GDM1 (cell line): ENCODE results near the gene KCNH1.

Experiments
- DNase-seq: peaks from one replicate; lab custom pipeline; 2025; lab: John Stamatoyannopoulos, UW

The KCNH1 gene

GRCh38 chr1:210711825-210712612 lies 421.9 kb downstream of the KCNH1 start:
- DNase-seq = no peak

- DNase-seq = no peak
Observed at GRCh38 chr1:210709701-210710100, 424.2 kb downstream of the KCNH1 start.

GRCh38 chr1:210707300-210708240 lies 426.4 kb downstream of the KCNH1 start:
- DNase-seq = no peak

- no peak for DNase-seq
Observed at GRCh38 chr1:210706246-210706645, 427.7 kb downstream of the KCNH1 start.

GRCh38 chr1:210705086-210705485 lies 428.9 kb downstream of the KCNH1 start:
- no peak for DNase-seq

GRCh38 chr1:210703593-210703992 lies 430.4 kb downstream of the KCNH1 start:
- no peak for DNase-seq

- DNase-seq = no peak
Observed at GRCh38 chr1:210702506-210702905, 431.4 kb downstream of the KCNH1 start.

- no peak for DNase-seq
Observed at GRCh38 chr1:210700511-210700910, 433.4 kb downstream of the KCNH1 start.

- DNase-seq = no peak
Observed at GRCh38 chr1:210700083-210700482, 433.9 kb downstream of the KCNH1 start.

- DNase-seq = no peak
Observed at GRCh38 chr1:210698661-210699060, 435.3 kb downstream of the KCNH1 start.

- DNase-seq = no peak
Observed at GRCh38 chr1:210697185-210697584, 436.8 kb downstream of the KCNH1 start.

GRCh38 chr1:210696709-210697108 lies 437.2 kb downstream of the KCNH1 start:
- no peak for DNase-seq

- DNase-seq = no peak
Observed at GRCh38 chr1:210695026-210695425, 438.9 kb downstream of the KCNH1 start.

- DNase-seq = peak; percentile 8
Observed at GRCh38 chr1:210692796-210693195, 441.2 kb downstream of the KCNH1 start.

GRCh38 chr1:210691039-210691610 lies 442.8 kb downstream of the KCNH1 start:
- DNase-seq = no peak

- DNase-seq = no peak
Observed at GRCh38 chr1:210690236-210690635, 443.7 kb downstream of the KCNH1 start.

GRCh38 chr1:210689826-210690225 lies 444.1 kb downstream of the KCNH1 start:
- no peak for DNase-seq

GRCh38 chr1:210688512-210689234 lies 445.3 kb downstream of the KCNH1 start:
- no peak for DNase-seq

- DNase-seq = no peak
Observed at GRCh38 chr1:210687582-210688279, 446.2 kb downstream of the KCNH1 start.

GRCh38 chr1:210686841-210687240 lies 447.1 kb downstream of the KCNH1 start:
- no peak for DNase-seq

GRCh38 chr1:210685295-210685650 lies 448.7 kb downstream of the KCNH1 start:
- DNase-seq = no peak
